ENCODE results near the gene TYMP. TPM values are rescaled to one million over a fixed set of nuclear protein-coding genes. Genes with fewer than 3 reads are reported as not detected.
"Not testable (repeated sequence)": the region's sequence is repeated elsewhere in the genome, so short reads cannot be mapped to it uniquely, and the experiment has no call there.

TYMP gene
- total and polyA plus RNA-seq, 2 of the 8 experiments (the other 6 are each of a cell fraction or from before 2014, with no cell fraction given), result 0.43 to 0.48 TPM

DNA sequence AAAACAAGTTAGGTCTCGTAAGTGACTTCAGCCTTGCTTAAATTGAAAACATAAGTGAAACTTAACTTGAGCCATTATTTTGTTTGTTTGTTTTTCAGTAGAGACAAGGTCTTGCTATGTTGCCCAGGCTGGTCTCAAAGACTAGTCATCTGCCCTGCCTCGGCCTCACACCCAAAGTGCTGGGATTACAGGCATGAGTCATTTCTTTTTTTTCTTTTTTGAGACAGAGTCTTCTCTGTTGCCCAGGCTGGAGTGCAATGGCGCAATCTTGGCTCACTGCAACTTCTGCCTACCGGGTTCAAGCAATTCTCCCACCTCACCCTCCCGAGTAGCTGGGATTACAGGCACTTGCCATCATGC is 11.8 kb upstream of the TYMP start:
- H3K23me2 ChIP-seq (ENCODE audit: low read depth, low read length); H2BK120ac ChIP-seq (replicated peaks; ENCODE audit: low read depth, low read length); H2AFZ ChIP-seq (ENCODE audit: low read length); H3K27ac ChIP-seq (ENCODE audit: low read depth, low read length); H3K9ac ChIP-seq (replicated peaks in 1 of 4; ENCODE audit: extremely low read depth in 1 of 4, low read depth in 3 of 4, low read length in 3 of 4); H3K79me1 ChIP-seq (ENCODE audit: low read depth, low read length); H2BK5ac ChIP-seq (ENCODE audit: low read depth, low read length); H3K23ac ChIP-seq (ENCODE audit: insufficient read length); H3K27me3 ChIP-seq (replicated peaks in 1 of 4; ENCODE audit: control insufficient read depth in 3 of 4, extremely low read depth in 1 of 4, insufficient read depth in 3 of 4, low read length in 3 of 4); H3K36me3 ChIP-seq (ENCODE audit: control insufficient read depth in 2 of 4, insufficient read depth in 4 of 4, low read length in 3 of 4); H4K20me1 ChIP-seq (replicated peaks in 1 of 2; ENCODE audit: control insufficient read depth in 1 of 2, insufficient read depth in 2 of 2, low read length in 2 of 2); FAIRE-seq; H2BK15ac ChIP-seq (ENCODE audit: low read length); H3K14ac ChIP-seq (ENCODE audit: insufficient read length); H4K5ac ChIP-seq (ENCODE audit: insufficient read length, low read depth, low read length); H3K18ac ChIP-seq (ENCODE audit: extremely low read depth, low read length); H3K4me1 ChIP-seq (replicated peaks in 1 of 4; ENCODE audit: control insufficient read depth in 3 of 4, insufficient read depth in 4 of 4, low read length in 3 of 4); H3K4me2 ChIP-seq (ENCODE audit: insufficient read depth in 1 of 2, low read depth in 2 of 2, low read length in 2 of 2); CTCF ChIA-PET (ENCODE audit: partially characterized antibody); H3K4me3 ChIP-seq (ENCODE audit: extremely low read depth in 1 of 4, insufficient read depth in 2 of 4, low read depth in 3 of 4, low read length in 4 of 4); H3K79me2 ChIP-seq (ENCODE audit: control insufficient read depth in 1 of 2, insufficient read depth in 2 of 2, low read length in 2 of 2); H3K4ac ChIP-seq (replicated peaks; ENCODE audit: insufficient read length, low read depth, low read length); H2BK20ac ChIP-seq (ENCODE audit: low read length); H3K9me3 ChIP-seq (ENCODE audit: insufficient read depth in 2 of 2, low read depth in 1 of 2, low read length in 1 of 2); H4K8ac ChIP-seq (ENCODE audit: extremely low read depth, insufficient read depth, low read length); DNase-seq (ENCODE audit: low read depth in 1 of 2, low spot score in 2 of 2); H3K56ac ChIP-seq (replicated peaks; ENCODE audit: insufficient read length, low read depth, low read length); POLR2A ChIA-PET (ENCODE audit: partially characterized antibody); H4K91ac ChIP-seq (replicated peaks; ENCODE audit: insufficient read length, low read length); H2AK5ac ChIP-seq (ENCODE audit: low read depth, low read length); H2BK12ac ChIP-seq (ENCODE audit: low read depth, low read length): not testable (repeated sequence)
- 85% methylated on average over 5 of the region's 5 CpGs; no CpG with 5 or more reads in 1 of the 2 experiments for WGBS, 2 experiments (ENCODE audit: extremely low coverage in 1 of 2, insufficient coverage in 1 of 2, insufficient read length in 1 of 2, insufficient replicate concordance in 2 of 2, low coverage in 1 of 2, low lambda C conversion rate in 2 of 2, missing lambda C conversion rate in 1 of 2)
